LoVo (cell line): ENCODE data around the gene SHROOM1.
A peak's percentile ranks its signal among the peaks of the same experiment; 100 is the strongest.

Source experiments
- DNase-seq: peaks from one replicate; pipeline ENCODE4 v3.0.0-alpha.2; 2016; ENCODE audit warnings: low spot score

Gene SHROOM1

GRCh38 chr5:132777209-132778069 lies 53.0 kb downstream of the SHROOM1 start, which contains the start of gene SEPTIN8:
SEPTIN8 (minus strand) TSS chr5:132777239; CDS start chr5:132777137, 102 bp downstream.
- peak; percentile 54 for DNase-seq

GRCh38 chr5:132776938-132777208 lies 53.6 kb downstream of the SHROOM1 start:
- DNase-seq = no peak

GRCh38 chr5:132776131-132776937 lies 54.1 kb downstream of the SHROOM1 start:
- peak; percentile 48 for DNase-seq

GRCh38 chr5:132775476-132775961 lies 54.9 kb downstream of the SHROOM1 start:
- DNase-seq = no peak

- DNase-seq = no peak
Observed at GRCh38 chr5:132774896-132775295, 55.6 kb downstream of the SHROOM1 start.

GRCh38 chr5:132774406-132774805 lies 56.0 kb downstream of the SHROOM1 start:
- DNase-seq = no peak

GRCh38 chr5:132773601-132774355 lies 56.7 kb downstream of the SHROOM1 start:
- no peak for DNase-seq

- DNase-seq = no peak
Observed at GRCh38 chr5:132773114-132773513, 57.3 kb downstream of the SHROOM1 start.

GRCh38 chr5:132772291-132773070 lies 58.0 kb downstream of the SHROOM1 start:
- no peak for DNase-seq
